GM19468 (cell line): Measurements from ENCODE around the gene TEDC1.

ENCODE experiments used
- ATAC-seq: cut with Tn5 transposase; IDR thresholded peaks from one replicate; pipeline ENCODE4 v1.9.1; 2021; ENCODE audit warnings: mild to moderate bottlenecking, moderate library complexity, moderate number of reproducible peaks; ENCODE audit not compliant: unreplicated experiment; ENCODE audit errors: extremely low read depth

The TEDC1 gene

GRCh38 chr14:105494606-105494929, 3.5 kb downstream of the TEDC1 start:
- no peak for ATAC-seq

DNA sequence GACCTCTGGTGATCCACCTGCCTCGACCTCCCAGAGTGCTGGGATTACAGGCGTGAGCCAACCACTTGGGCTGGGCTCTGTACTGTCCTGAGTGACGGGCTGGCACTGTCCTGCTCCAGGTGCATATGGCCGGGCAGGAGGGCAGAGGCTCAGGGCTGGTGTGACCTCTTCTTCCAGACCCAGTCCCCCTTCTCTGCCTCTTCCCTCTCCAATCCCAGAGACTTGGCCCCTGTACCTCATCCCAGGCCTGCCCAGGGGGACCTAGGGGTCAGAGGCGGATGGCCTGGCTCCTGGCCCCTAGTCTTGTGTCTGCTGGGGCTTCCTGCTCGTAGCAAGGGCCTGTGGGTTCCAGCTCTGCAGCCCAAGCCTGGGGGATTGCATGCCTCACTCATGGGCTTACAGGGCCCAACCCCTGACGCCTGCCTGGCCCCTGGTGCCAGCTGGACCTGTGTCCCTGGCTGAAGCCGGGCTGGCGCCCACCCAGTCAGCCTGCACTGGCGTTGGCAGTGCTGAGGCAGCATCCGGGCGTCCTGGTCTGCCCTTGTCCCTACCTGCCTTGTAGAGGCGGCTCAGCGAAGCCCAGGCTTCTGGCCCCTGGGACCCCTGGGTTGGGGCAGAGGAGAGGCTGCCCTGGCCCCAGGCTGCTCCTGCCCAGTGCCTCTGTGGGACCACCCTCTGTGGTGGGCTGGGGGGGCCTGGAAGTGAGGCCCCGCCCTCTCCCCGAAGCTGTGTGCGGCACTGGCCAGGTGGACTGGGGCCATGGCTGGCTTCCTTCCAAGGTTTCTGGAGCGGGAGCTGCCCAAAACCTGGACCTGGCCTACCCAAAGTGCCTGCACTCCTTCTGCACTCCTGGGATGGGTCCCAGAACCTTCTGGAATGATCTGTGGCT, 4.3 kb downstream of the TEDC1 start:
- no peak for ATAC-seq

DNA sequence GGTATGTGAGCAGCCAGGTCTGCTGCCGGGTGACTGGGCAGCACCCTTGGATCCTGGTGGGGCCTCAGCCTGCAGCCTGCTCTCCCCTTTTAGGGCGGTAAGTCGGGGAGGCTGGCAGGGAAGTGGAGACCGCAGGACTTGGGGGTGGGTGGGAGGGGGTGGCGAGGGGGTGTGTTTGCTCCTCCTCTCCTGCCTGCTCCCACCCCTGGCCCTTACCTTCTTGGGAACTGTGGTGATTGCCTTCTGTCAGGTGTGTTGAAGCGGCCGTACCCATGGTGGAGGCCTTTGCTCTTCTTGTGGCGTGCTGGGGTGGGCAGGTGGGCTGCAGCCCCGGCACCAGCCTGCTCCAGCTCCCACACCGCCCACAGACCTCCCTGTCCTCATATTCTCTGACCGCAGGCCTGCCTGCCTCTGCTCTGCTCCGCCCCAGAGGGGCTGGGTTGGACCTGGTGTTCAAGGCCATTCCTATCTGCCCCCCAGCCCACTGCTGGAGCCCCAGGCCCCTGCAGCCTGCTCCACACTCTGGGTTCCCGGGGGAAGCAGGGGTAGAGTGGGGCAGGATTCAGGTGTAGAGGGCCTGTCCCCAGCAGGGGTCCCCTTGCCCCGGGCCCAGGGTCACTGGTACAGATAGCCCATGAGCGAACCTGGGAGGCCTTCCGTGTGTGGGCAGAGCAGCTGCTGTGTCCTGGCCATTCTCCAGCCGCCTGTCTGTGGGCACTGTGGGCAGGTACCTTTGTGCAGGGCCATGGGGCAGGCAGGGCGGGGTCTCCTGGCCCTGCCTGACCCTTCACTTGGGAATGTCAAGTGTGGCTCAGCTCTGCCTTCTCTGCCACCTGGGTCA, 5.2 kb downstream of the TEDC1 start:
- no peak for ATAC-seq

GRCh38 chr14:105496831-105497591, 6.0 kb downstream of the TEDC1 start:
- no peak for ATAC-seq

GRCh38 chr14:105497671-105498429, 6.8 kb downstream of the TEDC1 start:
- no peak for ATAC-seq

- ATAC-seq, result no peak
These were observed 7.6 kb downstream of the TEDC1 start for GRCh38 chr14:105498430-105499255.

- ATAC-seq, result no peak
These were observed 8.4 kb downstream of the TEDC1 start for GRCh38 chr14:105499256-105500035.

- no peak for ATAC-seq
These were observed 9.1 kb downstream of the TEDC1 start for GRCh38 chr14:105500036-105500725.

DNA sequence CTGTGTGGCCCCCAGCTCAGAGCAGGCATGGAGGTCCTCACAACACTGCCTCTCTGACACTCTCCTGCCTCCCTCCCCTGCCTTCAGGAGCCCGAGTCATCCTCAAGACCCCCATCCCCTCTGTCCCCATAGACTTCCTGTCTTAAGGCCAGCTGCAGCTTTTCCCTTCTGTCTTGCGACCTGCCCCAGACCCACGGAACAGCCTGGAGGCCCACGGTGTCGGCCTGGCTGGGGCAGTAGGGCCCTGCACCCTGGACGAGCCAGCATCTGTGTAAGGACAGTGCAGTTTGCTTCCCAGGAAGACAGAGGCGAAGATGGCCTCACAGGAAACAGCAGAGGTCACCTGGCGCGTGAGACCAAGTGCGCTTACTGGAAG, 9.7 kb downstream of the TEDC1 start:
- ATAC-seq, result no peak

DNA sequence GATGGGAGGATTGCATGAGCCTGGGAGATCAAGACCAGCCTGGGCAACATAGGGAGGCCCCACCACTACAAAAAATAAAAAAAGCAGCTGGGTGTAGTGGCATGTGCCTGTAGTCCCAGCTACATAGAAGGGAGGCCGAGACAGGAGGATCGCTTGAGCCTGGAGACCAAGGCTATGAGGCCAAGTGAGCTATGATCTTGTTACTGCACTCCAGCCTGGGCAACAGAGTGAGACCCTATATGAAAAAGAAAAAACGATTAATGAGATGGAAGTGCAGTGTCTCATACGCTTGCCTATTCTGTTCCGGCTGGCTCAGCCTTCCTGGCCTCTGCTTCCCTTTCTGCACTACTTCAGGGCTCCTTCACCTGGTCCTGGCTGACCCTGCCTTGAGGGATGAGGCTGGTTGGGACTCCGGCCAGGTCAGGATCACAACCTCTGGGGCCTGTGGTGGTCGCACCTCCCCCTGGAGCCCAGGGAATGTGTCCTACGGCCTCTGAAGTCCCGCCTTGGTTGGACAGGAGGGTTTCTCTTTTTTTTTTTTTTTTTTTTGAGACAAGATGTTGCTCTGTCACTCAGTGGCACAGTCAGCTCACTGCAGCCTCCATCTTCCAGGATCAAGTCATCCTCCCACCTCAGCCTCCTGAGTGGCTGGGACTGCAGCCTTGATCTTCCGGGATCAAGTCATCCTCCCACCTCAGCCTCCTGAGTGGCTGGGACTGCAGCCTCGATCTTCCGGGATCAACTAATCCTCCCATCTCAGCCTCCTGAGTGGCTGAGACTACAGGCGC, 10.7 kb downstream of the TEDC1 start:
- ATAC-seq, result no peak

- ATAC-seq, result no peak
These were observed 11.6 kb downstream of the TEDC1 start for GRCh38 chr14:105502446-105503295.

GRCh38 chr14:105503296-105503640, 12.2 kb downstream of the TEDC1 start:
- no peak for ATAC-seq

- no peak for ATAC-seq
These were observed 13.1 kb downstream of the TEDC1 start for GRCh38 chr14:105503935-105504692.

- no peak for ATAC-seq
These were observed 14.1 kb downstream of the TEDC1 start for GRCh38 chr14:105505101-105505500.

GRCh38 chr14:105507247-105507646, 16.2 kb downstream of the TEDC1 start:
- no peak for ATAC-seq

DNA sequence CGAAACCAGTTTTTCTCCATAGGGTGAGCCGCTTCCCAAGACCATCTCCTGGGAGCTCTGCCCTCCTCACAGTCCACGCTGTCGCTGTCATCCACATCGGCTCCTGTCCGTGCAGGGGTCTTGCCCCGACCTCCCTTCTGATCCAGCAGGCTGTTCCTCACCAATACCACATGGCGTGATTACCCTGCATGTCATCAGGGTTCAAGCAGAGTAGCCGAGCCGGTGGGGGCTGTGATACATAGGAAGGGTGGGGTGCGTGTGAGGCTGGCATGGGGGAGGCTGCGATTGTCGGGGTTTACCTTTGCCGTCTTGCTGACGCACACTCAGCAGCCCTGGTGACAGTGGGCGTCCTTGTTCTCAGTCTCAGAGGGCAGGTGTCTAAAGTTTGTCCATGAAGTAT, 17.0 kb downstream of the TEDC1 start:
- ATAC-seq, result no peak
